ENCODE measurements around the gene RNF17. TPM values are rescaled to one million over a fixed set of nuclear protein-coding genes. Genes with fewer than 3 reads are reported as not detected.
"Not testable (repeated sequence)": the region's sequence is repeated elsewhere in the genome, so short reads cannot be mapped to it uniquely, and the experiment has no call there.

The RNF17 gene
- total RNA-seq, 4 donors from 2014 or later = 0.21 to 2.0 TPM; not detected in 2

DNA sequence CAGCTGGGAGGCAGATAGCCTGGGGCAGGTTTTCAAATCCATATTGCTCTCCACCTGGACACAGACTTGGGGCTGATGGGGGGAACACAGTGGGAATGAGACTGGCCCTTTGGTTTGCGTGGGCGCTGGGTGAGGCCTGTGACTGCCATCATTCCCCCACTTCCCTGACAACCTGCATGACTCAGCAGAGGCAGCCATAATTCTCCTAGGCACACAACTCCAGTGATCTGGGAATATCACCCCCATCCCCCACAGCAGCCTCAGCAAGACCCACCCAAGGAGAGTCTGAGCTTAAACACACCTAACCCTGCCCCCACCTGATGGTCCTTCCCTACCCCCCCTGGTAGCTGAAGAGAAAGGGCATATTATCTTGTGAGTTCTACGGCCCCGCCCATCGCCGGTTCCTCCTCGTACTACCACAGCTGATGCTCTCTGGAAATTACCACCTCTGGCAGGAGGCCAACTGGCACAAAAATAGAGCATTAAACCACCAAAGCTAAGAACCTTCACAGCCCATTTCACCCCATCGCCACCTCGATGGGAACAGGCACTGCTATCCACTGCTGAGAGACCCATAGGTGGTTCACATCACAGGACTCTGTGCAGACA lies 71.0 kb downstream of the RNF17 start:
- Histone ChIP-seq H3K9me3 (no peaks in the 10 kb centered on the region), H3K4me3 (no peak overlapping the region), H3K27me3 (no peaks in the 10 kb centered on the region), H3K4me1 (no peaks in the 10 kb centered on the region), H3K27ac (no peak overlapping the region), H3K36me3 (no peaks in the 10 kb centered on the region)
- no peak for DNase-seq (ENCODE audit: low spot score in 2 of 2)
- TF ChIP-seq EP300 (IDR thresholded peaks at IDR 0.05) = no peak
- TF ChIP-seq, protein P1, sequence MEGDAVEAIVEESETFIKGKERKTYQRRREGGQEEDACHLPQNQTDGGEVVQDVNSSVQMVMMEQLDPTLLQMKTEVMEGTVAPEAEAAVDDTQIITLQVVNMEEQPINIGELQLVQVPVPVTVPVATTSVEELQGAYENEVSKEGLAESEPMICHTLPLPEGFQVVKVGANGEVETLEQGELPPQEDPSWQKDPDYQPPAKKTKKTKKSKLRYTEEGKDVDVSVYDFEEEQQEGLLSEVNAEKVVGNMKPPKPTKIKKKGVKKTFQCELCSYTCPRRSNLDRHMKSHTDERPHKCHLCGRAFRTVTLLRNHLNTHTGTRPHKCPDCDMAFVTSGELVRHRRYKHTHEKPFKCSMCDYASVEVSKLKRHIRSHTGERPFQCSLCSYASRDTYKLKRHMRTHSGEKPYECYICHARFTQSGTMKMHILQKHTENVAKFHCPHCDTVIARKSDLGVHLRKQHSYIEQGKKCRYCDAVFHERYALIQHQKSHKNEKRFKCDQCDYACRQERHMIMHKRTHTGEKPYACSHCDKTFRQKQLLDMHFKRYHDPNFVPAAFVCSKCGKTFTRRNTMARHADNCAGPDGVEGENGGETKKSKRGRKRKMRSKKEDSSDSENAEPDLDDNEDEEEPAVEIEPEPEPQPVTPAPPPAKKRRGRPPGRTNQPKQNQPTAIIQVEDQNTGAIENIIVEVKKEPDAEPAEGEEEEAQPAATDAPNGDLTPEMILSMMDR (IDR thresholded peaks at IDR 0.05) = no peak
- TF ChIP-seq POLR2A (IDR thresholded peaks at IDR 0.05) = no peak
- WGBS, 2 donors = 87 to 90% methylated on average over 9 of the region's 9 CpGs

DNA sequence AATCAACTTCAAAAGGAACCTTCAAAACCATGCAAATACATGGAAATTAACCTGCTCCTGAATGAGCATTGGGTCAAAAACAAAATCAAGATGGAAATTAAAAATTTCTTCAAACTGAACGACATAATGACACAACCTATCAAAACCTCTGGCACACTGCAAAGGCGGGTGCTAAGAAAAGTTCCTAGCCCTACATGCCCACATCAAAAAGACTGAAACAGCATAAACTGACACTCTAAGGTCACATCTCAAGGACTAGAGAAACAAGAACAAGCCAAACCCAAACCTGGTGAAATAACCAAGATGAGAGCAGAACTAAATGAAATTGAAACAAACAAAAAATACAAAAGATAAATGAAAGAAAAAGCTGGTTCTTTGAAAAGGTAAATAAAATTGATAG lies 73.6 kb downstream of the RNF17 start:
- H3K9me3 ChIP-seq; H3K4me1 ChIP-seq; H3K4me3 ChIP-seq; H3K27ac ChIP-seq; H3K36me3 ChIP-seq; H3K27me3 ChIP-seq; DNase-seq (ENCODE audit: low spot score in 2 of 2): not testable (repeated sequence)
- 89 to 93% methylated on average over 2 of the region's 2 CpGs for WGBS, 2 donors

DNA sequence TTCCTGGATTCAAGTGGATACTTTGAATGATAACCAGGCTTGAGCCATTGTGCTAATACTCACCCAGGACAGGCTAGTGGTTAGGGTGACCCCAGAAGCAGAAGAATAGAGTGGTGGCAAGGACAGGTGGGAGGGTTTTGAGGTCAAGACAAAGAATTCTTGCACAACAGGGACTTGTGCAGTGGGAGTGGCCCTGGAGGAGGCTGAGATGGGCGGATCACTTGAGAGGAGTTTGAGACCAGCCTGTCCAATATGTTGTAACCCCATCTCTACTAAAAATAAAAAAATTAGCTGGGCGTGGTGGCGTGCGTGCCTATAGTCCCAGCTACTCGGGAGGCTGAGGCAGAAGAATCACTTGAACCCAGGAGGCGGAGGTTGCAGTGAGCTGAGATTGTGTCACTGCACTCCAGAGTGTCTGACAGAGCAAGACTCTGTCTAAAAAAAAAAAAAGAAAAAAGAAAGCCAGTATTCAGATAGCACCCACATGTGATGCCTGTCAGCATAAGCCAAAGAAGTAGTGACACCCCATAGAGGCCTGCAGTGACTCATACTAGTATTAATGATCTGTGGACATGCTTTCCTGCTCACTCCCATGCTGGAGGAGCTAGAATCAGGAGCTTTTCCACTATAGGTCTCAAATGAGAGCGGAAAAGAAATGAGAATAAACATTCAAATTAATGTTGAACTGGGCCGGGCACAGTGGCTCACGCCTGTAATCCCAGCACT lies 78.7 kb downstream of the RNF17 start:
- no peak overlapping the region for H3K4me3 ChIP-seq
- 79 to 83% methylated on average over 9 of the region's 9 CpGs for WGBS, 2 donors
- H3K27me3 ChIP-seq = no peaks in the 10 kb centered on the region
- no peak for DNase-seq (ENCODE audit: low spot score in 2 of 2)
- H3K36me3 ChIP-seq = no peaks in the 10 kb centered on the region
- TF ChIP-seq, protein P1 (IDR thresholded peaks at IDR 0.05) = no peak
- TF ChIP-seq EP300 (IDR thresholded peaks at IDR 0.05) (no peak), POLR2A (IDR thresholded peaks at IDR 0.05) (no peak)
- no peaks in the 10 kb centered on the region for H3K9me3 ChIP-seq
- H3K27ac ChIP-seq = no peak overlapping the region
- no peaks in the 10 kb centered on the region for H3K4me1 ChIP-seq

DNA sequence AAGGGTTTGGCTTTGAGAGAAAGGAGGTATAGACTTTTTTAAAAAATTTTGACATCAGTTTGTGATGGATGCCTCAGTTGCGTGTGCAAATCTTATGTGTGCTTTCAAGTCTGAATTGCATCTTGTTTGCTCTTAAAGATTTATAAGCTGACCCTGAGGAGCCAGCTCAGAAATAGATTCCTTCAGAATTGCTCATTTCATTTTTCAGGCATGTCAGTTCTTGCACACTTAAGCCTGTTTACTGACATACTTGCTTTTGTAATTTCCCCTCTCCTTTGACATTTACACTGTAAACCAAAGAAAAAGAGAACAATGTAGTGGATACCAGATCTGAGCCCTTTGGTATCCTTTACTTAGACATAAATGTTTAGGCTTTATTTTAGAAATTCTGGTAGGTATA lies 87.6 kb downstream of the RNF17 start:
- H3K27ac ChIP-seq = no peak overlapping the region
- no peaks in the 10 kb centered on the region for H3K27me3 ChIP-seq
- DNase-seq (ENCODE audit: low spot score in 2 of 2) = no peak
- TF ChIP-seq, protein P1 (IDR thresholded peaks at IDR 0.05) = no peak
- TF ChIP-seq POLR2A (IDR thresholded peaks at IDR 0.05) = no peak
- no peak for TF ChIP-seq EP300 (IDR thresholded peaks at IDR 0.05)
- no peaks in the 10 kb centered on the region for H3K4me1 ChIP-seq
- no peaks in the 10 kb centered on the region for H3K36me3 ChIP-seq
- 31 to 54% methylated on average over 1 of the region's 1 CpG for WGBS, 2 donors
- no peak overlapping the region for H3K4me3 ChIP-seq
- H3K9me3 ChIP-seq = no peaks in the 10 kb centered on the region

DNA sequence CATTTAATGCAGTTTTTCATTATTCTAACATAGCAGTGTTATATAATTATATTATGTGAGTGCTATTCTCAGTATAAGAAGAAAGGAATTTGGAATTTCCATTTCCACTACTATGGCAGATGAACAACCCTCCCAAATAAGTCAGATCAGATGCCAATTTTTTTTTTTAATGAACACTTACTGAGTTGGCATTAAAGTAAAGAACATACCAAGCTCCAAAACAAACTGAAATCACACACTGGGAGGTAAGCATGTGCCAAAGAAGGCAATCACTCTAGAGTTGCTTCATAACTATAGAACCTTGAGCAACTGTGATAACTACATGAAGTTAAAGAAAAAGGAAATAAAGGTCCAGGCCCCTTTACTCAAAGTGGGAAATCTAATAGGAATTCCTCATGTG lies 90.3 kb downstream of the RNF17 start:
- H3K9me3 ChIP-seq = no peaks in the 10 kb centered on the region
- H3K36me3 ChIP-seq = no peaks in the 10 kb centered on the region
- H3K4me1 ChIP-seq = no peaks in the 10 kb centered on the region
- no peak for TF ChIP-seq EP300 (IDR thresholded peaks at IDR 0.05)
- no peak for TF ChIP-seq POLR2A (IDR thresholded peaks at IDR 0.05)
- TF ChIP-seq, protein P1 (IDR thresholded peaks at IDR 0.05) = no peak
- no peak for DNase-seq (ENCODE audit: low spot score in 2 of 2)
- H3K27ac ChIP-seq = no peak overlapping the region
- no peak overlapping the region for H3K4me3 ChIP-seq
- H3K27me3 ChIP-seq = no peaks in the 10 kb centered on the region
